T-cell (primary cell): ENCODE results near the gene FANCE. TPM values are rescaled to one million over a fixed set of nuclear protein-coding genes. Genes with fewer than 3 reads are reported as not detected.

ENCODE experiments used
- ATAC-seq, 4 experiments: fragments of 200-7000 bp in 3 of 4; fragments of 150-1000 bp in 1 of 4; cut with Tn5 transposase; replicated peaks in 1 of 4; 1 replicate in 3 of 4; 2 replicates in 1 of 4; pipeline ENCODE4 v1.10.0; 2021; ENCODE audit warnings: moderate library complexity in 3 of 4, mild to moderate bottlenecking in 2 of 4, moderate number of reproducible peaks in 1 of 4
- CTCF ChIA-PET, 2 donors: fragments of 300-600 bp; sonication (Branson Sonifier 250); formaldehyde crosslinking; loops; one replicate each; lab custom pipeline; 2022; ENCODE audit warnings: antibody characterized with exemption in 2 of 2; lab: Charles Lee
- POLR2A ChIA-PET, 2 donors: fragments of 300-600 bp; sonication (Branson Sonifier 250); formaldehyde crosslinking; loops; one replicate each; lab custom pipeline; 2022; ENCODE audit warnings: antibody characterized with exemption in 2 of 2; lab: Charles Lee
- DNase-seq, 35 experiments: peaks; one replicate each; pipeline versions ENCODE4 v3.0.0 to v3.0.0-alpha.2; 2013 to 2023
- H3K27ac ChIP-seq: one replicate; pipeline ENCODE4 v1.5.1; 2013; ENCODE audit warnings: low read length
- H3K27me3 ChIP-seq, 2 experiments: replicated peaks in 1 of 2; 1 replicate in 1 of 2; 2 replicates in 1 of 2; pipeline versions ENCODE4 v1.6.1 to v1.7.0; 2013; ENCODE audit warnings: low read length in 1 of 2, mixed read lengths in 1 of 2; ENCODE audit not compliant: control insufficient read depth in 2 of 2, insufficient read depth in 2 of 2; ENCODE audit errors: extremely low read depth in 1 of 2
- H3K36me3 ChIP-seq, 2 donors: 1 replicate in 1 of 2; 2 replicates in 1 of 2; pipeline versions ENCODE4 v1.6.1 to v1.7.0; 2013; ENCODE audit warnings: low read length in 1 of 2; ENCODE audit not compliant: control insufficient read depth in 2 of 2, insufficient read depth in 1 of 2; ENCODE audit errors: extremely low read depth in 1 of 2
- H3K4me1 ChIP-seq, 2 experiments: 1 replicate in 1 of 2; 2 replicates in 1 of 2; pipeline versions ENCODE4 v1.6.1 to v1.7.0; 2013; ENCODE audit warnings: low read length in 2 of 2, mixed read lengths in 1 of 2; ENCODE audit not compliant: insufficient read depth in 2 of 2, control insufficient read depth in 1 of 2; ENCODE audit errors: extremely low read depth in 1 of 2
- H3K4me3 ChIP-seq, 2 donors: 1 replicate in 1 of 2; 2 replicates in 1 of 2; pipeline versions ENCODE4 v1.5.1 to v1.7.0; 2013; ENCODE audit warnings: mild to moderate bottlenecking in 2 of 2, low read length in 1 of 2, moderate library complexity in 1 of 2; ENCODE audit not compliant: control insufficient read depth in 1 of 2; ENCODE audit errors: extremely low read depth in 1 of 2
- H3K9me3 ChIP-seq: 2 replicates; pipeline ENCODE4 v1.7.0; 2013
- H3K27ac Mint-ChIP-seq, 2 donors: one replicate each; pipeline ENCODE4 v1.8.0; 2020 to 2021; ENCODE audit warnings: mild to moderate bottlenecking in 2 of 2, mixed read lengths in 2 of 2
- H3K27me3 Mint-ChIP-seq, 2 donors: one replicate each; pipeline ENCODE4 v1.8.0; 2021 to 2022; ENCODE audit warnings: mixed read lengths in 2 of 2
- H3K36me3 Mint-ChIP-seq: one replicate; pipeline ENCODE4 v1.8.0; 2021; ENCODE audit warnings: mixed read lengths
- H3K4me1 Mint-ChIP-seq, 3 donors: one replicate each; pipeline ENCODE4 v1.8.0; 2020 to 2022; ENCODE audit warnings: mixed read lengths in 3 of 3, mild to moderate bottlenecking in 1 of 3
- H3K4me3 Mint-ChIP-seq, 3 donors: one replicate each; pipeline ENCODE4 v1.8.0; 2020 to 2022; ENCODE audit warnings: mild to moderate bottlenecking in 3 of 3, mixed read lengths in 3 of 3, moderate library complexity in 3 of 3
- H3K9me3 Mint-ChIP-seq, 3 donors: one replicate each; pipeline ENCODE4 v1.8.0; 2020 to 2022; ENCODE audit warnings: mixed read lengths in 3 of 3
- WGBS: methylation state at CpG from one replicate; pipeline ENCODE4 v1.1.5; 2013; ENCODE audit warnings: missing lambda C conversion rate; ENCODE audit not compliant: insufficient coverage; 5-methylcytosine and 5-hydroxymethylcytosine counted together
- total RNA-seq, 35 experiments: library from RNA in 6 of 35; stranded (reverse) in 6 of 35; fragments of 120-200 nt in 1 of 35; gene quantifications; one replicate each; pipeline versions ENCODE4 v1.2.1 to v1.2.4 and lab custom pipeline; 2013 to 2026

Gene FANCE
- total RNA-seq, 5 donors from 2014 or later (not counting 1 experiment from before 2014, with no cell fraction given), result 5.6 to 12.8 (median 11.7) TPM

- no peaks in the 10 kb centered on the region for H3K4me1 ChIP-seq
- Mint-ChIP-seq H3K4me3 (no peak overlapping the region), H3K9me3 (no peaks in the 10 kb centered on the region), H3K27me3 (no peaks in the 10 kb centered on the region), H3K36me3 (peaks cover 6% of the 10 kb centered on the region), H3K27ac (no peak overlapping the region), H3K4me1 (no peaks in the 10 kb centered on the region)
- H3K27me3 ChIP-seq, result no peaks in the 10 kb centered on the region
- POLR2A ChIA-PET, result interaction anchor here in 1 of 2 donors (0.5 kb wide), 1 partner anchor 54 kb away, joined by 3 read pairs; no protein-coding TSS in a partner anchor
- H3K36me3 ChIP-seq, result peaks cover 3 to 12% of the 10 kb centered on the region in 2 donors
- no peak overlapping the region for H3K4me3 ChIP-seq
- ATAC-seq (no peak), DNase-seq (no peak)
- no peaks in the 10 kb centered on the region for H3K9me3 ChIP-seq
- H3K27ac ChIP-seq, result no peak overlapping the region
- WGBS, result 82% methylated on average over 3 of the region's 5 CpGs
- CTCF ChIA-PET, result interaction anchor here in 1 of 2 donors (0.7 kb wide), 2 partner anchors 114 to 157 kb away, joined by 4 to 5 read pairs; no protein-coding TSS in a partner anchor
Measured at GRCh38 chr6:35477551-35478179, 25.5 kb downstream of the FANCE start.

DNA sequence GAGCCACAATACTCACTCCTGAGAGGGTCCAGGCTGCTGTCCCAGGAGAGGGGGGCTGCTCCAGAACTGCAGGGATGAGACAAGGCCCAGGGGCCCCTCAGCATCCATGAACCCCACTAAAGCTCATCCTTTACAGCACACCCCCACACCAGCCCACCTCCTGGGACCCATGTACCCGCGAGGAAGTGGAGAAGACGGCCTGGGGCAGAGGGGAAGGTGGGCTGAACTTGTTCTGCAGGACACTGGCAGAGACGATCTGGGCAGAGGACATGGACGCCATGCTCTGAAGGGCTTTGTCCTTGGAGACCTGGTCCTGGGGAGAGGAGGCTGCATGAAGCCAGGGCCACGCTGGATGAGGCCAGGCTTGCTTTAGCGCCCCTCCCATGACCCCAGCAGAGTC is 26.1 kb downstream of the FANCE start:
- WGBS, result 86% methylated on average over 3 of the region's 7 CpGs
- Mint-ChIP-seq H3K27me3 (no peaks in the 10 kb centered on the region), H3K36me3 (peaks cover 6% of the 10 kb centered on the region), H3K9me3 (no peaks in the 10 kb centered on the region), H3K4me1 (no peaks in the 10 kb centered on the region), H3K27ac (no peak overlapping the region), H3K4me3 (no peak overlapping the region)
- ATAC-seq, result no peak
- H3K4me1 ChIP-seq, result no peaks in the 10 kb centered on the region
- DNase-seq, result no peak
- no peak overlapping the region for H3K27ac ChIP-seq
- H3K36me3 ChIP-seq, result peaks cover 0 to 8% of the 10 kb centered on the region in 2 donors
- H3K27me3 ChIP-seq, result no peaks in the 10 kb centered on the region
- ChIA-PET CTCF (no interaction called here), POLR2A (interaction anchor here in 1 of 2 donors (0.5 kb wide), 1 partner anchor 55 kb away, joined by 3 read pairs; no protein-coding TSS in a partner anchor)
- H3K9me3 ChIP-seq, result no peaks in the 10 kb centered on the region
- H3K4me3 ChIP-seq, result no peak overlapping the region

DNA sequence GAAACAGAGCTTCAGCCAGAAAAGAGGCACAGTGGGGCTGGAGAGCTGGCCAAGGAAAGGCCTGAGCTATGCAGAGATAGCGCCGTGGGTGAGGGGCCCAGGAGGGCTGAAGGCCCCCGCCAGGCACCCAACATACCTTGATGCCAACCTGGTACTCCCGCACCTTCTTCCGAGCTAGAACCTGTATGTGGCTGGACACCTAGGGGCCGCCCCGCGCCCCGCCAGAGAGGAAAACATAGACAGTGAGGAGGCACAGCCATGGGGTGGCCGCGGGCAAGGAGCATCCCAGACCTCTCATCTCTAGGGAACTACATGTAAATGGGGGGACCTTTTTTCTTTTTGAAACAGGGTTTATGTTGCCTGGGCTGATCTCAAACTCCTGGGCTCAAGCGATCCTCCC is 28.0 kb downstream of the FANCE start:
- Histone ChIP-seq H3K4me3 (no peak overlapping the region), H3K4me1 (no peaks in the 10 kb centered on the region), H3K27me3 (peaks cover 0 to 3% of the 10 kb centered on the region in 2 experiments), H3K9me3 (no peaks in the 10 kb centered on the region), H3K36me3 (no peaks in the 10 kb centered on the region), H3K27ac (no peak overlapping the region)
- ATAC-seq (no peak), DNase-seq (no peak)
- Mint-ChIP-seq H3K36me3 (peaks cover 1% of the 10 kb centered on the region), H3K9me3 (no peaks in the 10 kb centered on the region), H3K27me3 (no peaks in the 10 kb centered on the region), H3K4me3 (no peak overlapping the region), H3K4me1 (no peaks in the 10 kb centered on the region), H3K27ac (no peak overlapping the region)
- 87% methylated on average over 3 of the region's 12 CpGs for WGBS
- CTCF ChIA-PET, result no interaction called here
- POLR2A ChIA-PET, result no interaction called here

GRCh38 chr6:35481226-35481625 is 29.1 kb downstream of the FANCE start:
- Histone ChIP-seq H3K36me3 (no peaks in the 10 kb centered on the region), H3K4me3 (no peak overlapping the region), H3K4me1 (no peaks in the 10 kb centered on the region), H3K27ac (no peak overlapping the region), H3K27me3 (peaks cover 0 to 3% of the 10 kb centered on the region in 2 experiments), H3K9me3 (no peaks in the 10 kb centered on the region)
- no peaks in the 10 kb centered on the region for H3K4me1 Mint-ChIP-seq
- H3K9me3 Mint-ChIP-seq, result no peaks in the 10 kb centered on the region
- no peaks in the 10 kb centered on the region for H3K36me3 Mint-ChIP-seq
- 80% methylated on average over 4 of the region's 8 CpGs for WGBS
- CTCF ChIA-PET, result no interaction called here
- POLR2A ChIA-PET, result interaction anchor here in 1 of 2 donors (0.7 kb wide), 1 partner anchor 10 kb away, joined by 3 read pairs; no protein-coding TSS in a partner anchor
- no peak overlapping the region for H3K4me3 Mint-ChIP-seq
- H3K27ac Mint-ChIP-seq, result no peak overlapping the region
- no peaks in the 10 kb centered on the region for H3K27me3 Mint-ChIP-seq
- DNase-seq, result no peak
- ATAC-seq, result no peak

GRCh38 chr6:35483062-35483461 is 30.9 kb downstream of the FANCE start:
- ATAC-seq (no peak), DNase-seq (no peak)
- CTCF ChIA-PET, result no interaction called here
- no peaks in the 10 kb centered on the region for H3K9me3 ChIP-seq
- no peaks in the 10 kb centered on the region for H3K36me3 Mint-ChIP-seq
- WGBS, result 90% methylated on average over 3 of the region's 4 CpGs
- H3K27ac ChIP-seq, result no peak overlapping the region
- no peaks in the 10 kb centered on the region for H3K27me3 Mint-ChIP-seq
- H3K27me3 ChIP-seq, result peaks cover 0 to 3% of the 10 kb centered on the region in 2 experiments
- H3K36me3 ChIP-seq, result no peaks in the 10 kb centered on the region
- no peak overlapping the region for H3K4me3 ChIP-seq
- POLR2A ChIA-PET, result no interaction called here
- H3K4me1 Mint-ChIP-seq, result peaks cover 0 to 3% (median 0%) of the 10 kb centered on the region in 3 donors
- no peaks in the 10 kb centered on the region for H3K9me3 Mint-ChIP-seq
- H3K27ac Mint-ChIP-seq, result no peak overlapping the region
- H3K4me1 ChIP-seq, result peaks cover 0 to 3% of the 10 kb centered on the region in 2 experiments
- no peak overlapping the region for H3K4me3 Mint-ChIP-seq

DNA sequence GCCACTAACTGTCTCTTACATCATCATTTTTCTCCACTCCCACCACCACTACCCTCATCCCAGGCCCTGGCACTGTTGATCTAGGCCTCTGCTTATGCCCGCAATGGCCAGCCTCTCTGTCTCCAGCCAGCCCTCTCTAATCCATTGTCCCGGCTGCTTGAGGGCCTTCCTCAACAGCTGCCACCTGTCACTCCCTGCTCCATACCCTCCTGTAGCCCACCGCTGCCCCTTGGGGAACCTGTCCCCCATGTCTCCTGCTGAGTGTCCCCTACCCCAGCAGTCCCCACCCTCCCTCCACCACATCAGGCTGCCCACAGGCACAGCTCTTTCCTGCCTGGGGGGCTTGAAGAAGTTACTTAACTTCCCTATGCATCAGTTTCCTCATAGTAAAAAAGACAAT is 31.4 kb downstream of the FANCE start:
- Mint-ChIP-seq H3K9me3 (no peaks in the 10 kb centered on the region), H3K4me1 (peaks cover 0 to 3% (median 0%) of the 10 kb centered on the region in 3 donors)

More for the DNA sequence above, 31.4 kb downstream of the FANCE start:
- Histone ChIP-seq H3K9me3 (no peaks in the 10 kb centered on the region), H3K36me3 (no peaks in the 10 kb centered on the region), H3K4me1 (peaks cover 0 to 5% of the 10 kb centered on the region in 2 experiments), H3K4me3 (no peak overlapping the region), H3K27me3 (peaks cover 0 to 3% of the 10 kb centered on the region in 2 experiments), H3K27ac (no peak overlapping the region)
- ChIA-PET CTCF (no interaction called here), POLR2A (no interaction called here)
- H3K4me3 Mint-ChIP-seq, result no peak overlapping the region
- H3K36me3 Mint-ChIP-seq, result no peaks in the 10 kb centered on the region
- 87% methylated on average over 3 of the region's 3 CpGs for WGBS
- no peak overlapping the region for H3K27ac Mint-ChIP-seq
- H3K27me3 Mint-ChIP-seq, result no peaks in the 10 kb centered on the region
- DNase-seq (no peak), ATAC-seq (no peak)
